ENCODE results near the gene MIA2. TPM values are rescaled to one million over a fixed set of nuclear protein-coding genes. Genes with fewer than 3 reads are reported as not detected.
"Not testable (repeated sequence)": the region's sequence is repeated elsewhere in the genome, so short reads cannot be mapped to it uniquely, and the experiment has no call there.

Gene MIA2
- total and polyA plus RNA-seq, 4 donors: 39.2 to 106 (median 56.4) TPM

DNA sequence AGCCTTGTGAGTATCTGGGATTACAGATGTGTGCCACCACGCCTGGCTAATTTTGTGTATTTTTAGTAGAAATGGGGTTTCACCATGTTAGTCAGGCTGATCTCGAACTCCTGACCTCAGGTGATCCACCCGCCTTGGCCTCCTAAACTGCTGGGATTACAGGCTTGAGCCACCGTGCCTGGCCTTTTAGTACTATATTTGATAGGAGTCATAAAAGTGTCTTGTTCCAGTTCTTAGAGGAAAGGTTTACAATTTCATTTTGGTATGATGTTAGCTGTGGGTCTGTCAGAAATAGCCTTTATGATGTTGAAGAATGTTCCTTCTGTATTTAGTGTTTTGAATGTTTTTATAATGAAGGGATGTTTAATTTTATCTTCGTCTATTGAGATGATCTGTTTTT is 127.8 kb downstream of the MIA2 start:
- H3K36me3 ChIP-seq (ENCODE audit: control insufficient read depth in 4 of 4, insufficient read depth in 3 of 4, low read depth in 1 of 4, low read length in 3 of 4); H3K9me3 ChIP-seq (ENCODE audit: control insufficient read depth in 4 of 4, low read length in 3 of 4); H3K27me3 ChIP-seq (ENCODE audit: control insufficient read depth in 4 of 4, insufficient read depth in 4 of 4, low read length in 3 of 4); H3K4me1 ChIP-seq (ENCODE audit: control insufficient read depth in 4 of 4, insufficient read depth in 4 of 4, low read length in 3 of 4); H3K4me3 ChIP-seq (ENCODE audit: low read depth in 1 of 3, low read length in 3 of 3); DNase-seq (ENCODE audit: low spot score); H3K27ac ChIP-seq (ENCODE audit: low read depth in 1 of 2, low read length in 2 of 2); H3K9ac ChIP-seq (ENCODE audit: low read depth in 1 of 2, low read length in 2 of 2): not testable (repeated sequence)
- 94% methylated on average over 5 of the region's 5 CpGs for WGBS

DNA sequence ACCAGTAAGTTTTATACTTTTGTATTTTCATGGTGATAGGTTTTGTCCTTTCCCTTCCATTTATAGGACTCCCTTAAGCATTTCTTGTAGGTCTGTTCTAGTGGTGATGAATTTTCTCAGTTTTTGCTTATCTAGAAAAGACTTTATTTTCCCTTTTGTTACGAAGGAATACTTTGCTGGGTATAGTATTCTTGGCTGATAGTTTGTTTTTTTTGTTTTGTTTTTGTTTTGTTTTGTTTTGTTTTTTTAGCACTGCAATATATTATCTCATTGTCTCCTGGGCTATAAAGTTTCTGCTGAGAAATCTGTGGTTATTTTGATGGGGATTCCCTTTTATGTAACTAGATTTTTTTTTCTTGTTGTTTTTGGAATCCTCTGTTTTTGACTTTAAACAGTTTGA is 130.8 kb downstream of the MIA2 start:
- H3K9me3 ChIP-seq (ENCODE audit: control insufficient read depth in 4 of 4, low read length in 3 of 4): no peaks in the 10 kb centered on the region
- H3K27ac ChIP-seq (ENCODE audit: low read depth in 1 of 2, low read length in 2 of 2): no peak overlapping the region
- H3K27me3 ChIP-seq (ENCODE audit: control insufficient read depth in 4 of 4, insufficient read depth in 4 of 4, low read length in 3 of 4): no peaks in the 10 kb centered on the region
- 96% methylated on average over 1 of the region's 1 CpG for WGBS
- DNase-seq (ENCODE audit: low spot score): no peak
- H3K9ac ChIP-seq (ENCODE audit: low read depth in 1 of 2, low read length in 2 of 2): no peak overlapping the region
- H3K4me1 ChIP-seq (ENCODE audit: control insufficient read depth in 4 of 4, insufficient read depth in 4 of 4, low read length in 3 of 4): peaks cover 0 to 2% (median 0%) of the 10 kb centered on the region in 4 donors
- H3K4me3 ChIP-seq (ENCODE audit: low read depth in 1 of 3, low read length in 3 of 3): no peak overlapping the region
- TF ChIP-seq RAD21 (IDR thresholded peaks at IDR 0.05): no peak
- TF ChIP-seq, protein P1, sequence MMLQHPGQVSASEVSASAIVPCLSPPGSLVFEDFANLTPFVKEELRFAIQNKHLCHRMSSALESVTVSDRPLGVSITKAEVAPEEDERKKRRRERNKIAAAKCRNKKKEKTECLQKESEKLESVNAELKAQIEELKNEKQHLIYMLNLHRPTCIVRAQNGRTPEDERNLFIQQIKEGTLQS (IDR thresholded peaks at IDR 0.05): no peak
- no peak for TF ChIP-seq TAF1 (conservative IDR thresholded peaks at IDR 0.05)
- no peak for TF ChIP-seq EGR1 (IDR thresholded peaks at IDR 0.05; ENCODE audit: low read depth in 2 of 2)
- no peak for TF ChIP-seq HNF4G (IDR thresholded peaks at IDR 0.05)
- TF ChIP-seq, protein P2, sequence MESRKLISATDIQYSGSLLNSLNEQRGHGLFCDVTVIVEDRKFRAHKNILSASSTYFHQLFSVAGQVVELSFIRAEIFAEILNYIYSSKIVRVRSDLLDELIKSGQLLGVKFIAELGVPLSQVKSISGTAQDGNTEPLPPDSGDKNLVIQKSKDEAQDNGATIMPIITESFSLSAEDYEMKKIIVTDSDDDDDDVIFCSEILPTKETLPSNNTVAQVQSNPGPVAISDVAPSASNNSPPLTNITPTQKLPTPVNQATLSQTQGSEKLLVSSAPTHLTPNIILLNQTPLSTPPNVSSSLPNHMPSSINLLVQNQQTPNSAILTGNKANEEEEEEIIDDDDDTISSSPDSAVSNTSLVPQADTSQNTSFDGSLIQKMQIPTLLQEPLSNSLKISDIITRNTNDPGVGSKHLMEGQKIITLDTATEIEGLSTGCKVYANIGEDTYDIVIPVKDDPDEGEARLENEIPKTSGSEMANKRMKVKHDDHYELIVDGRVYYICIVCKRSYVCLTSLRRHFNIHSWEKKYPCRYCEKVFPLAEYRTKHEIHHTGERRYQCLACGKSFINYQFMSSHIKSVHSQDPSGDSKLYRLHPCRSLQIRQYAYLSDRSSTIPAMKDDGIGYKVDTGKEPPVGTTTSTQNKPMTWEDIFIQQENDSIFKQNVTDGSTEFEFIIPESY (IDR thresholded peaks at IDR 0.05): no peak
- no peak for TF ChIP-seq SP1 (IDR thresholded peaks at IDR 0.05)
- no peak for TF ChIP-seq FOXA1 (IDR thresholded peaks at IDR 0.05)
- no peak for TF ChIP-seq NR2F2 (IDR thresholded peaks at IDR 0.05)
- TF ChIP-seq, protein P3, sequence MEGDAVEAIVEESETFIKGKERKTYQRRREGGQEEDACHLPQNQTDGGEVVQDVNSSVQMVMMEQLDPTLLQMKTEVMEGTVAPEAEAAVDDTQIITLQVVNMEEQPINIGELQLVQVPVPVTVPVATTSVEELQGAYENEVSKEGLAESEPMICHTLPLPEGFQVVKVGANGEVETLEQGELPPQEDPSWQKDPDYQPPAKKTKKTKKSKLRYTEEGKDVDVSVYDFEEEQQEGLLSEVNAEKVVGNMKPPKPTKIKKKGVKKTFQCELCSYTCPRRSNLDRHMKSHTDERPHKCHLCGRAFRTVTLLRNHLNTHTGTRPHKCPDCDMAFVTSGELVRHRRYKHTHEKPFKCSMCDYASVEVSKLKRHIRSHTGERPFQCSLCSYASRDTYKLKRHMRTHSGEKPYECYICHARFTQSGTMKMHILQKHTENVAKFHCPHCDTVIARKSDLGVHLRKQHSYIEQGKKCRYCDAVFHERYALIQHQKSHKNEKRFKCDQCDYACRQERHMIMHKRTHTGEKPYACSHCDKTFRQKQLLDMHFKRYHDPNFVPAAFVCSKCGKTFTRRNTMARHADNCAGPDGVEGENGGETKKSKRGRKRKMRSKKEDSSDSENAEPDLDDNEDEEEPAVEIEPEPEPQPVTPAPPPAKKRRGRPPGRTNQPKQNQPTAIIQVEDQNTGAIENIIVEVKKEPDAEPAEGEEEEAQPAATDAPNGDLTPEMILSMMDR (IDR thresholded peaks at IDR 0.05; ENCODE audit: low read depth, low read length, missing input control): no peak
- TF ChIP-seq JUND (IDR thresholded peaks at IDR 0.05): no peak
- TF ChIP-seq FOXA2 (IDR thresholded peaks at IDR 0.05): no peak
- no peak for TF ChIP-seq GABPA (IDR thresholded peaks at IDR 0.05 in 1 of 2, conservative IDR thresholded peaks at IDR 0.05 in 1 of 2)
- TF ChIP-seq, protein P4, sequence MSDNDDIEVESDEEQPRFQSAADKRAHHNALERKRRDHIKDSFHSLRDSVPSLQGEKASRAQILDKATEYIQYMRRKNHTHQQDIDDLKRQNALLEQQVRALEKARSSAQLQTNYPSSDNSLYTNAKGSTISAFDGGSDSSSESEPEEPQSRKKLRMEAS (IDR thresholded peaks at IDR 0.05): no peak
- no peak for TF ChIP-seq RXRA (IDR thresholded peaks at IDR 0.05)
- TF ChIP-seq HNF4A (conservative IDR thresholded peaks at IDR 0.05): no peak
- no peak for TF ChIP-seq YY1 (IDR thresholded peaks at IDR 0.05)
- TF ChIP-seq, protein P5, sequence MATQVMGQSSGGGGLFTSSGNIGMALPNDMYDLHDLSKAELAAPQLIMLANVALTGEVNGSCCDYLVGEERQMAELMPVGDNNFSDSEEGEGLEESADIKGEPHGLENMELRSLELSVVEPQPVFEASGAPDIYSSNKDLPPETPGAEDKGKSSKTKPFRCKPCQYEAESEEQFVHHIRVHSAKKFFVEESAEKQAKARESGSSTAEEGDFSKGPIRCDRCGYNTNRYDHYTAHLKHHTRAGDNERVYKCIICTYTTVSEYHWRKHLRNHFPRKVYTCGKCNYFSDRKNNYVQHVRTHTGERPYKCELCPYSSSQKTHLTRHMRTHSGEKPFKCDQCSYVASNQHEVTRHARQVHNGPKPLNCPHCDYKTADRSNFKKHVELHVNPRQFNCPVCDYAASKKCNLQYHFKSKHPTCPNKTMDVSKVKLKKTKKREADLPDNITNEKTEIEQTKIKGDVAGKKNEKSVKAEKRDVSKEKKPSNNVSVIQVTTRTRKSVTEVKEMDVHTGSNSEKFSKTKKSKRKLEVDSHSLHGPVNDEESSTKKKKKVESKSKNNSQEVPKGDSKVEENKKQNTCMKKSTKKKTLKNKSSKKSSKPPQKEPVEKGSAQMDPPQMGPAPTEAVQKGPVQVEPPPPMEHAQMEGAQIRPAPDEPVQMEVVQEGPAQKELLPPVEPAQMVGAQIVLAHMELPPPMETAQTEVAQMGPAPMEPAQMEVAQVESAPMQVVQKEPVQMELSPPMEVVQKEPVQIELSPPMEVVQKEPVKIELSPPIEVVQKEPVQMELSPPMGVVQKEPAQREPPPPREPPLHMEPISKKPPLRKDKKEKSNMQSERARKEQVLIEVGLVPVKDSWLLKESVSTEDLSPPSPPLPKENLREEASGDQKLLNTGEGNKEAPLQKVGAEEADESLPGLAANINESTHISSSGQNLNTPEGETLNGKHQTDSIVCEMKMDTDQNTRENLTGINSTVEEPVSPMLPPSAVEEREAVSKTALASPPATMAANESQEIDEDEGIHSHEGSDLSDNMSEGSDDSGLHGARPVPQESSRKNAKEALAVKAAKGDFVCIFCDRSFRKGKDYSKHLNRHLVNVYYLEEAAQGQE (IDR thresholded peaks at IDR 0.05): no peak
- peaks cover 0 to 7% (median 2%) of the 10 kb centered on the region in 4 donors for H3K36me3 ChIP-seq (ENCODE audit: control insufficient read depth in 4 of 4, insufficient read depth in 3 of 4, low read depth in 1 of 4, low read length in 3 of 4)

All from liver (tissue), 9 donors.